ENCODE data around the gene PIP5K1B.

Gene PIP5K1B

GRCh38 chr9:68797116-68797515, 92.1 kb downstream of the PIP5K1B start:
- Histone ChIP-seq H2AFZ (no peak overlapping the region), H3K4me1 (no peaks in the 10 kb centered on the region), H3K27ac (no peak overlapping the region), H3K27me3 (ENCODE audit: control insufficient read depth, insufficient read depth, low read length) (no peaks in the 10 kb centered on the region), H3K79me2 (no peaks in the 10 kb centered on the region), H3K9me3 (ENCODE audit: control insufficient read depth, low read length) (no peaks in the 10 kb centered on the region), H3K4me3 (ENCODE audit: low read depth, low read length) (no peak overlapping the region), H3K36me3 (ENCODE audit: control insufficient read depth, insufficient read depth, low read length) (no peaks in the 10 kb centered on the region), H3K4me2 (ENCODE audit: low read length) (no peak overlapping the region), H3K9ac (no peak overlapping the region)
- no peak for TF ChIP-seq CTCF (IDR thresholded peaks at IDR 0.05)

- Histone ChIP-seq H3K79me2 (no peaks in the 10 kb centered on the region), H3K9me3 (ENCODE audit: control insufficient read depth, low read length) (no peaks in the 10 kb centered on the region), H3K4me2 (ENCODE audit: low read length) (no peak overlapping the region), H3K9ac (no peak overlapping the region), H3K27ac (no peak overlapping the region), H3K4me3 (ENCODE audit: low read depth, low read length) (no peak overlapping the region), H2AFZ (no peak overlapping the region), H3K36me3 (ENCODE audit: control insufficient read depth, insufficient read depth, low read length) (no peaks in the 10 kb centered on the region), H3K4me1 (no peaks in the 10 kb centered on the region), H3K27me3 (ENCODE audit: control insufficient read depth, insufficient read depth, low read length) (no peaks in the 10 kb centered on the region)
- no peak for TF ChIP-seq CTCF (IDR thresholded peaks at IDR 0.05)
Observed at GRCh38 chr9:68798423-68798822, 93.4 kb downstream of the PIP5K1B start.

GRCh38 chr9:68800836-68801235, 95.8 kb downstream of the PIP5K1B start:
- no peak overlapping the region for H3K27ac ChIP-seq
- no peaks in the 10 kb centered on the region for H3K36me3 ChIP-seq (ENCODE audit: control insufficient read depth, insufficient read depth, low read length)
- no peaks in the 10 kb centered on the region for H3K27me3 ChIP-seq (ENCODE audit: control insufficient read depth, insufficient read depth, low read length)
- H3K4me1 ChIP-seq = no peaks in the 10 kb centered on the region
- no peak overlapping the region for H3K4me3 ChIP-seq (ENCODE audit: low read depth, low read length)
- no peaks in the 10 kb centered on the region for H3K9me3 ChIP-seq (ENCODE audit: control insufficient read depth, low read length)
- H3K79me2 ChIP-seq = no peaks in the 10 kb centered on the region
- H2AFZ ChIP-seq = no peak overlapping the region
- no peak overlapping the region for H3K4me2 ChIP-seq (ENCODE audit: low read length)
- H3K9ac ChIP-seq = no peak overlapping the region
- no peak for TF ChIP-seq CTCF (IDR thresholded peaks at IDR 0.05)

GRCh38 chr9:68802525-68803015, 97.5 kb downstream of the PIP5K1B start:
- no peaks in the 10 kb centered on the region for H3K4me1 ChIP-seq
- no peaks in the 10 kb centered on the region for H3K27me3 ChIP-seq (ENCODE audit: control insufficient read depth, insufficient read depth, low read length)
- no peak for TF ChIP-seq CTCF (IDR thresholded peaks at IDR 0.05)
- H3K4me2 ChIP-seq (ENCODE audit: low read length) = no peak overlapping the region
- no peak overlapping the region for H3K27ac ChIP-seq
- no peak overlapping the region for H2AFZ ChIP-seq
- no peaks in the 10 kb centered on the region for H3K79me2 ChIP-seq
- H3K9me3 ChIP-seq (ENCODE audit: control insufficient read depth, low read length) = no peaks in the 10 kb centered on the region
- H3K9ac ChIP-seq = no peak overlapping the region
- no peak overlapping the region for H3K4me3 ChIP-seq (ENCODE audit: low read depth, low read length)
- H3K36me3 ChIP-seq (ENCODE audit: control insufficient read depth, insufficient read depth, low read length) = no peaks in the 10 kb centered on the region
